GM18511 (cell line): ENCODE measurements around the gene GATA1.

ENCODE experiments used
- ATAC-seq: cut with Tn5 transposase; IDR thresholded peaks from one replicate; pipeline ENCODE4 v1.9.1; 2021; ENCODE audit warnings: mild to moderate bottlenecking, moderate library complexity; ENCODE audit not compliant: unreplicated experiment

The GATA1 gene

DNA sequence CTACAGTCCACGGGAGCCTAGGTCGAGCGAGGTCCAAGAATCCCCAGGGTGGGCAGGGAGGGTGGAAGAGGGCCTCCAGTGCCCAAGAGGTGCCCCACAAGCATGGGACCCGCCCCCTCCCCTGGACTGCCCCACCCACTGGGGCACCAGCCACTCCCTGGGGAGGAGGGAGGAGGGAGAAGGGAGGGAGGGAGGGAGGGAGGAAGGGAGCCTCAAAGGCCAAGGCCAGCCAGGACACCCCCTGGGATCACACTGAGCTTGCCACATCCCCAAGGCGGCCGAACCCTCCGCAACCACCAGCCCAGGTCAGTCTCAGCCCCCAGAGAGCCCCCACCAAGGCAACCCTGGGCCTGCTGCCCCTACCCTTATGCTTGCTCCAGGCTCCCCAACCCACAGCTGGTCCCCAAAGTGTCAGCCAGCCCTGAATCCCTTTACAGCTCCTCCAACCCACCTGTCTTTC is at the start of gene GATA1:
Gene GATA1, plus strand, starts transcription at position 250 of the 460 bp plus-strand sequence. CDS start 4,520 bp downstream, outside the sequence.
- ATAC-seq: no peak

DNA sequence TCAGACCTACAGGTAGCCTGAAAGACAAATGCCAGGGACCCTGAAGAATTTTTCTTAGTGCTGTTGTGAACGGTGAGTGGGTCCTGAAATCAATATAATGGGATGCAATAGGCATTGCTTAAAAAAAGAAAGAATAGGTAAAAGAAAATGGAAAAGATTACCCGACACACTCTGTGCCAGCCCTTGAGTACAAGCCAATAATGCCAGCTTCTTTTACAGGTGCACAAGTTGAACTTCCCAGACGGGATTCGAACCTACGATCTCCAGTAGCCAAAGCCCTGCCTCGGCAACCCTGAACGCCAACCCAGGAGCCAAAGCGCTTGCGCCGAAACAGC is 49.5 kb upstream of the GATA1 start:
- no peak for ATAC-seq

DNA sequence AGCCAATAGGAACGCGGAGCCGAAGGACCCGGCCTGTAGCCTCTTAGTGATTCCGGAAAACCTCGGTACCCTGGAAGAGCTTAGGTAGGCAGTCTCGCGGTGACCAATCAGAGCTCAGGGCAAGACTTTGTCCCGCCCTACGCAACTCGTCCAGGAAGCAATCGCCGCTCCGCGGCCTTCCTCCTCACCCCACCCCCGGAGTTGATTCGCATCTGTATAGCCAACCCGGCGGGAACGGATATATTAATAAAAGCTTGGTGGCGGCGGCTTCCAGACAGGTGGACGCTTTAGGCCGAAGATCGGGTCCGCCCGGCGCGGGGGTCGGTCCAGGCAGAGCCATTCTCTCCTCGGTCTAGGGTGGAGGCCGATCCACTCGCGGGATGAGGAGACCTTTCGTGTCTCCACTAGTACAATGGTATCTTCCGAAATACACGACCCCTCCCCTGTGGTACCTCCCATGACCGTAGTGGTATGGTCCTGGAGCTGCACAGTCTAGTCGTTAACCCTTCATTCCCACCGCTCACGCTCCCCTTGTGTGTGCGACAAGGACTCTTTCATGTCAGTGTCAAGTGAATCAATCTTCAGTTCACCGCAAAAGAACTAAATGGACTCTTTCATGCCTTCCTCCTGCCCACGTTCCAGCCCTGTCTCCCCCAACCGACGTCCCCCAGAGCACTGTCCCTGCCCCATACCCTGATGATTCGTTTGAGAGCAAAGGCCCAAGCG is 49.0 kb upstream of the GATA1 start:
- peak; percentile 98 for ATAC-seq

DNA sequence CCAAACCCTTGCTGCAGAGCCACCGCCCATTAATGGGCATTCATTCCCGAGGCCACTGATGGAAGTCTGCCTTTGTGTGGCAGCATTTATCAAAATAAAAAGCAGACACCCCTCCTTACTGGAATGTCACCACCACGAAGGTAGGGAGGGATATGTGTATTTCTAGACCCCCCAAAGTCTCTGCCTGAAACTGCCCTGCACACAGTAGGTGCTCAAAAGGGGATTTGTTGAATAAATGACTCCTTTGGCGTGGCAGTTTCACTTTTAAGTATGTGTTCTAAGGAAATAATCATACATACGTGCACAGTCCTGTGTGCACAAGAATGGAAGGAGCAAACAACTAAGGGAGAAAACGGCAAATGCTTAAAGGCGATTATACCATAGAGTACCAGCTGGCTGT is 48.5 kb upstream of the GATA1 start:
- no peak for ATAC-seq

DNA sequence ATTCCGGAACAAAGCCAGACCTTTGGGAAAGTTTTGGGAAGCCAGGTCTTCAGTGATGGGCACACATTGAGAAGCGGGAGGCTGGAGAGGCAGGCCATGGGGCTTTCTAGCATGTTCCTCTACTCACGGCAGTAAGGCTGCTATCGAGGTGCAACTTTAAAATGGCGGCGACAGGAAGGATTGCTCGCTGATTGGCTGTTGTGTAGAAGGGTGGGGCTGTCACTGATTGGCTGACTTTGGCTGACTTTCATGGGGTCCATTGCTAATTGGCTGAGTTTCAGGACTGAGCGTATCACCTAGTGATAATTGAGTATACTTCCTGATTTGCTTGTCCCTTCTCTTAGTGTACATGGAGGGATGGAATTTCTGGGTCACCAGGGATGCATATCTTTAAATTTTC is 44.6 kb upstream of the GATA1 start:
- ATAC-seq: no peak

DNA sequence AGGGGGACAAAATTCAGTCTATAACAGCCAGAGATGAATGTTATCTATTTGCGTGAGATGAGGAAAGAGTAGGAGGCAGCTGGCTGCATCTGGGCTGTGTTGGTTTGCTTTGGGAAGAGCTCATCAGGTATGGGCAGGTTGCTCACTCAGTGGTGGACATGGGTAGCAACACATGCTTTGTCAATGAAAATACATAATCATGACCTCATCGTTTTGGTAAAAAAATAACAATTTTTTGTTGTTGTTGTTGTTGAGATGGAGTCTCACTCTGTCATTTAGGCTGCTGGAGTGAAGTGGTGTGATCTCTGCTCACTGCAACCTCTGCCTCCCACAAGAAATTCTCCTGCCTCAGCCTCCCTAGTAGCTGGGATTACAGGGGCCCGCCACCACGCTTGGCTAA is 41.2 kb upstream of the GATA1 start:
- no peak for ATAC-seq

DNA sequence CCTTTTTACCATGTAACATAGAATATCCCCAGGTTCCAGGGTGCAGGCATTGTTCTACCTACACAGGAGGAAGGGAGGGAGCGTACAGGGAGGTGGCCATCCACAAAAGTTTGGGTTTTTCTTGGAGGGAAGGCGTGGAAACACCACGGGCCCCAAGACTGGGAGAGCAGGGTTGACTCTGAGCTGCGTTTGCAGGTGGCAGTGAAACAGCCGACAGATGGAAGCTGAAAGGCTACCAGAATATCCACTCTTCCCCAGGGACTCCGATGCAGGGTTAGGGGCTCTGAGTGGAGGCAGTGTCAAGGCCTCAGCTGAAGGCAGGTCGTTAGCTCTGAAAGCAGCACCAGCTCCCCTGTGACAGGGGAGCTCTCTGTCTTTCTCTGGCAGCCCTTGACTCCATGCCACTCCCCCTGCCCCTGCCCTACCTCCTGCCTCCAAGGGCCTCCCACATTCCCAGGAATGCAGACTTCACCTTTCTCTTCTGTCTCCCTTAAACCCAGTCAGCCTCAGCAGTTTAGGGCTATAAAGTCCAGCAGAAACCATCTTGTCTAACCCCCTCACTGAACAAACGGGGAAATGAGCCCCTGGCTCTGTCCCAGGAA is 38.9 kb upstream of the GATA1 start:
- no peak for ATAC-seq

DNA sequence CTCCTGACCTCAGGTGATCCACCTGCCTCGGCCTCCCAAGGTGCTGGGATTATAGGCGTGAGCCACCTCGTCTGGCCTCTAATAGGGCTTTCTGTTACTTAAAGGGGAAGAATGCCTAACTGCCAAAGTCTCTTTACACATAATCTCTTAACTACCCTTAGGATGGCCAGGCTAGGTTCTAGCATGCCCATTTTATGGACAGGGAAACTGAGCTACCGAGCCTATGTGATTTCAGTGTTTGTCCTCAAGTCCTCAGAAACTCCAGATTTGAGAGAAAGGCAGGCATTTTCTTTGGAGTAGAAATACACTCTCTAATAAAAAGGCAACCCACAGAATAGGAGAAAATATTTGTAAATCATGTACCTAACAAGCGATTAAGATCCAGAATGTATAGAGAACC is 37.2 kb upstream of the GATA1 start:
- no peak for ATAC-seq

DNA sequence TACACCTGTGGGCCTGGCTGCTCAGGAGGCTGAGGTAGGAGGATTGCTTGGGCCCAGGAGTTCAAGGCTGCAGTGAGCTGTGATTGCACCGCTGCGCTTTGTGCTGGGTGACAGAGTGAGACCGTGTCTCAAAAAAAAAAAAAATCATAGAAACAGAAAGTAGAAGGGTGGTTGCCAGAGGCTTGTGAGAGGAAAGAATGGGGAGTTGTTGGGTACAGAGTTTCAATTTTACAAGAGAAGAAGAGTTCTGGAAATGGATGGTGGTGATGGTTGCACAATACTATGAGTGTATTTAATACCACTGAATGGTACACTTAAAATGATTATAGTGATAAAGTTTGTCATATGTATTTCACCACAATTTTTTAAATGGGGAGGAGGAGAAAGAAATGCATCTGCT is 35.0 kb upstream of the GATA1 start:
- ATAC-seq: no peak

DNA sequence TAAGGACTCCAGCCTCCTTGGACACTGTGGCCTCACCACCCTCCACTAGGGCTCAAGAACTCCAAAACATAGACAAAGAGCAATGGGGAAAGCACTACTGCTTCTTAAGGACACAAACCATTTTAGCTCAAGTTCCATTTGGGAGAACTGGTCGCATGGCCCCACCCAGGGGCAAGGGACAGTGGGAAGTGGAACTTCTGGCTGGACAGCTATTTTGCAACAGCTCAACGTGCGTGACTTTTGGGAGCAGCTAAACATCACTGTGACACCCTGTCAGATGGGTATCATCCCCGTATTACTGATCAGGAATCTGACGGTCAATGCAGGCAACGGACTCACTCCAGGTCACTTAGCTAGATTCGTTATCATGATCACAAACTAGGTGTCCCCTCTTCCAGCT is 33.9 kb upstream of the GATA1 start:
- ATAC-seq: no peak

DNA sequence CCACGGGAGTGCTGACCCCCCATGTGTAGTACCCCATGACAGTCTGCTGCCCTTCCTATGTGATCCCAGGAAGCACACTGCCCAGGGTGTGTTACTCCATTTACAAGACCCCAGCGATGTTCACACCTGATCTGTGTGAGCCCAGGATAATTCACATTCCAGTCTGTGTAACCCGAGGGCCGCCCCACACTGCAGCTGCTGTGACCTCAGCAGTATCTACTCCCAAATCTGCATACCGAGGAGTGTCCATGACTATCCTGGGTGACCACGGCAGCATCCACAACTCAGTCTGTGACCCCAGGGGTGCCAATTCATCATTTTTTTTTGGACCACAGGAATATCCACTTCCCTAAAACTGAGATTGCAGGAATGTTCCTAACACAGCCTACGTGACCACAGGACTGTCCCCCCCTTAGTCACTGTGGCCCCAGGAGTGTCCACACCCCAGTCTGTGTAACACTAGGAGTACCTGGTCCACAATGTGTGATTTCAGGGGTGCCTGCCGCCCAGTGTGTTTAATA is 32.6 kb upstream of the GATA1 start:
- ATAC-seq: no peak

DNA sequence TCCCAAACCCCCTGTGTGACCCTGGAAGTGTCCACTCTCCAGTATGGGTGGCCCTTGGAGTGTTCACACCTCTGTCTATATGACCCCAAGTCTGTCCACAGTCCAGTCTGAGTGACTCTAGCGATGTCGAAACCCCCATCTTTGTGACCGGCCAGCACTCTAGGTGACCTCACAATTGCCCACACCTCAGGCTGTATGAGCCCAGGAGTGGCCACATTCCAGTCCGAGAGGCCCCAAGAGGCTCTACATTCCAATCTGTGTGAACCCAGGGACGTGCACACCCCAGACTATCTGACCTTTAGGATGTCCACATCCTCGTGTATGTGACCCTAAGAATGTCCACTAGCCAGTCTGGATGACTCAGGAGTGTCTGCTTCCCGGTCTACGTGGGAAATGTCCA is 32.2 kb upstream of the GATA1 start:
- ATAC-seq: no peak

DNA sequence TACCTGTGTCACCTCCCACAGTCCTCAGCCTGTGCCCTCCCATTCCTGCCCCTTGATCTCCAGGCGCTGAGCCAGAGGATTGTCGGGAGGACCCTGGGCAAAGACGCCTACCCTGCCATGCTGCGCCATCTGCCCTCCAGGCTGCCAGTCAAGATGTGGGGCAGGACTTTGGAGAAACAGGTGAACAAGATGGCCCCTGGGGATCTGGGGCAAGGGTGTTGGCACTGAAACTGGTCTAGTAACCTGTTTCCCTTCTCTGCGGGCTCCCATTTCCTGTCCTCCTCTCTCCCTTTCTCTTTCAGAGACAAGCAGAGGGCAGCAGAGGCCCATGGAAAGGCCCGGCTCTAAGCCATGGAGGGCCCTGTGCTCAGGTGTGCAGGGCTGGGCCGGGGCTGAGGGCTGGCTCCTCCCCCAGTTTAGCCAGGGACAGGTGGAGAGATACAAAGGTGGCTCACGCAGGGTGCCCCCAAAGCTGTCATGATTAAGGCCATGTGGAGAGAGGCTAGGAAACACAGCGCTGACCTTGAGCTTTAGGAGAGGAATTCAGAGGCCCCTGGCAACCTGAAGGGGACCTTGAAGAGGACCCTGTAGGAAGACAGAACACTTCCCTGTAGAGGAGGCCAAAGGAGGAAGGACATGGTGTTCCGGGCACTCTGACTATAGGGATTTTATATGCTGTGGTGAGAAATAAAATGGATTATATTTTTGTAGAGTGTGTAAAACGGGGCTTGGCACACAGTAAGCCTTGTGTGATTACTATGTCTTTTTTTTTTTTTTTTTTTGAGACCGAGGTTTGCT is 24.5 kb upstream of the GATA1 start, which contains the start of gene GLOD5:
Gene GLOD5, plus strand, starts transcription at position 74 of the 798 bp plus-strand sequence. Its CDS starts 44 bp downstream, at position 118.
- no peak for ATAC-seq

DNA sequence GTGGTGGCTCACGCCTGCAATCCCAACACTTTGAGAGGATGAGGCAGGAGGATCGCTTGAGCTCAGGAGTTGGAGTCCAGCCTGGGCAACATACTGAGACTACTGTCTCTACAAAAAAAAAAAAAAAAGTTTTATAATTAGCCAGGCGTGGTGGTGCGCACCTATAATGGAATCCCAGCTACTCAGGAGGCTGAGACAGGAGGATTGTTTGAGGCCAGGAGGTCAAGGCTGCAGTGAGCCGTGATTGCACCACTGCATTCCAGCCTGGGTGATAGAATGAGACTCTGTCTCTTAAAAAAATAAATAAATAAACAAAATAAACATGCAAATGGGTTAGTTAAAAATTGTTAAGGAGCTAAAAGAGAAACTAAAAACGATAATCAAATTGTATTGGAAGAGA is 17.2 kb upstream of the GATA1 start:
- ATAC-seq: no peak

DNA sequence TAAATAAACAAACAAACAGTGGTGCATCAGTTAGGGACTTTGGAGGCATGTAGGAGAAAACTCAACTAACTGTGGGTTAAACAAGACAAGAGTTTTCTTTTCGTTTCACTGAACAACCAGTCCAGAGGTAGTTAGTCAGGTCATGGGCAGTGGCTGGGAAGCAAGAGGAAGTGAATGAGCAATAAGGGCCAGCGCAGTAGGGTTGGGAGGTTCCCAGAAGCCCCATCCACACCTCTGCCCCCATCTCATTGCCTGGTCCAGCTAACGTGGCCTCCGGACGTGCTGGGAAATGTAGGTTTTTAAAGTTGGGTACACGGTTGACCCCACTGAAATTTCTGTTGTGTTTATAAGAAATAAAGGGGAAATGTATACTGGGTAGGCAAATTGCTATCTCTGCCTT is 16.1 kb upstream of the GATA1 start:
- ATAC-seq: no peak

DNA sequence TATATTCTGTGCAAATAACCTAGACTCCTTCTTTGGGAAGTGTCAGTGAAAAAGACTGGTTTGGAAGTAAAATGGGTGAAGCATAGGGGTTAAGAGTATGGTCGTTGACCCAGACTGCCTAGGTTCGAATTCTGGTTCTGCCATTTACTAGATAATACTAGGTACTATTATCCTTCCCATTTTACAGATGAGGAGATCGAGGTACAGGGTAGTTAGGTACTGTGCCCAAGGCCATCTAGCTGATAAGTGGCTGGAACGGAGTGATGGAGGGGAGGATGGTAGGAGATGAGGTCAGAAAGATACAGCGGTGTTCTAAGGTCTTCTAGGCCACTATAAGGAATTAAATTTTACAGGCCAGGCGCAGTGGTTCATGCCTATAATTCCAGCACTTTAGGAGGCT is 13.8 kb upstream of the GATA1 start:
- ATAC-seq: no peak

DNA sequence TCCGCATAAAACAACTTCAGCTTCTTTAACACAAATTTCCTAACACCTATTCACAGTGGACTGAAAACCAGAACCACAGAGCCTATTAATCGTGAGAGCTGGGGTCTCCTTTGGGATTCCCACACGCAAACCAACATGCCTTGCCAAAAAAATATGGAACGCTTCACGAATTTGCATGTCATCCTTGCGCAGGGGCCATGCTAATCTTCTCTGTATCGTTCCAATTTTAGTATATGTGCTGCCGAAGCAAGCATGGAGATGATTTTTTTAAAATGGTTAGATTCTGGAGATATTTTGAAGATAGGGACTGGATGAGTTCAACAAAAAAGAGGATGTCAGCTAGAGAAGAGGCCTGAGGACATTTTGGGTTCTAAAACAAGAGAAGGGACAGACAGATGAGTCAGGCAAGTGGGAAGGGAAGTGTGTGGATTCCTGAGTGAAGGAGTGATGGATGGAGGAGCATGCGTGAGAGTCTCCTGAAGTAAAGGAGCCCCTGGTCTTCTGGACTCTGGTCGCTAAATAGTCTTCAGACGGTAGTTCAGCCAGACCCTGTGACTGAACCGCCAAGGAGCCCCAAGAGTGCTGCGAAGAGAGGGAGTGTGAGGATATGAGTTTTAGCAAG is 9.5 kb upstream of the GATA1 start:
- ATAC-seq: no peak

DNA sequence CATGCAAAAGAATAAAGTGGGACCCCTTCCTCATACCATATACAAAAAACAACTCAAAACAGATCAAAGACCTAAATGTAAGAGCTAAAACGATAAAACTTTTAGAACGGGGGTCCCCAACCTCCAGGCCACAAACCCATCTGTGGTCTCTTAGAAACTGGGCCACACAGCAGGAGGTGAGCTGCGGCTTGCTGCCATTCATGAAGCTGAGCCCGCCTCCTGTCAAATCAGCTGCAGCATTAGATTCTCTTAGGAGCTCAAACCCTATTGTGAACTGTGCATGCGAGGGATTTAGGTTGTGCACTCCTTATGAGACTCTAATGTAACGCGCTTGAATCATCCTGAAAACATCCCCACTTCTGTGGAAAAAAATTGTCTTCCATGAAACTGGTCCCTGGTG is 7.0 kb upstream of the GATA1 start:
- no peak for ATAC-seq

DNA sequence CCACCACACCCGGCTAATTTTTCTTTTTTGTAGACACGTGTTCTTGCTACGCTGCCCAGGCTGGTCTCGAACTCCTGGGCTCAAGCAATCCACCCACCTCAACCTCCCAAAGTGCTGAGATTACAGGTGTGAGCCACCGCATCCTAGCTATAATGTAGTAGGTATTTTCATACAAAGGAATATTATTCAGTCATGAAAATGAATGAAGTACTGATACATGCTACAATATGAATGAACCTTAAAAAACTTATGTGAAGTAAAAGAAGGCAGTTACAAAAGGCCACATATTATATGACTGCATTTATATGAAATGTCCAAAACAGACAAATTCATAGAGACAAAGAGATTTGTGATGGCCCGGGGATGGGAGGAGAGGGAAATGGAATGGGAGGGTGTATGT is 4.7 kb upstream of the GATA1 start:
- ATAC-seq: no peak

DNA sequence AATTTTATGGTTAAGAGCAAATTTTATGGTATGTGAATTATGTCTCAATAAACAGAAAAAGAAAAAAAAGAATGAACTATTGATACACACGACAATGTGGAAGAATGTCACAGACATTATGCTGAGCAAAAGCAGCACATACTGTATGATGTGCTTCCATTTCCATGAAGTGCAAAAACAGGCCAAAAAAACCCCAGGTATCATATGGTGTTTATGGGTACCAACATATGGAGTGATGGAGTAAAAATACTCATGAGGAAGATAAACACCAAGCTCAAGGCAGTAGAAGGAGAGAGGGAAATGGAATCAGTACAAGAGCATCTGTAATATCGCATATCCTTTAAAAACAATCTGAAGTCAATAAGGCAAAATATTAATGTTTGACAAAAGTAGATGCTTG is 4.2 kb upstream of the GATA1 start:
- no peak for ATAC-seq

DNA sequence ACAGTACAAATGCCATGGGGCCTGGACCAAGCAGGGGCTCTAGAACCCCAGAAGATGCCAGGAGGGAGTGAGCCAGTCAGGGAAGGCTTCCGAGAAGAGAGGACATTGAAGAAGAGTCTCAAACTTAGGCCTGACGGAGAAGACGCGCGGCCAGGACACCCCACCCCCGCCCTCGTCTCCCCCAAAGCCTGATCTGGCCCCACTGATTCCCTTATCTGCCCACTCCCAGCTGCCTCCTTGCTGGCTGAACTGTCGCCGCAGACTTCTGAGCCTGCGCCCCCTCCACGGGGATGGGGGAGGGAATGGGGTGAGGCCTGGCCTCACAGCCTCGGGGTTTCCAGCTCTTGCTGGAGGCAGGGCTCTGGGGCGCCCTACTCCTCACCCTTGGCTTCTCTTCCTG is 3.6 kb upstream of the GATA1 start:
- ATAC-seq: no peak
